HEK293T (cell line): ENCODE data around the gene SHF.

Experiments
- BHLHE40 ChIP-seq: fragments of 450-650 bp; IDR thresholded peaks from 2 replicates; pipeline ENCODE4 v1.6.1; 2016; ENCODE audit warnings: mild to moderate bottlenecking, moderate library complexity, borderline replicate concordance
- ELF4 ChIP-seq: fragments of 450-650 bp; IDR thresholded peaks from 2 replicates; pipeline ENCODE4 v1.6.1; 2017; ENCODE audit warnings: antibody characterized with exemption
- FOXA1 ChIP-seq: fragments of 450-650 bp; IDR thresholded peaks from 2 replicates; pipeline ENCODE4 v1.6.1; 2016; ENCODE audit warnings: mild to moderate bottlenecking
- FOXK2 ChIP-seq: fragments of 450-650 bp; IDR thresholded peaks from 2 replicates; pipeline ENCODE4 v1.6.1; 2016; ENCODE audit warnings: mild to moderate bottlenecking
- FOXM1 ChIP-seq: fragments of 450-650 bp; IDR thresholded peaks from 2 replicates; pipeline ENCODE4 v1.6.1; 2017; ENCODE audit warnings: mild to moderate bottlenecking, borderline replicate concordance
- HDGF ChIP-seq: fragments of 450-650 bp; IDR thresholded peaks from 2 replicates; pipeline ENCODE4 v1.6.1; 2017; ENCODE audit warnings: antibody characterized with exemption, borderline replicate concordance
- LEF1 ChIP-seq: fragments of 450-650 bp; IDR thresholded peaks from 2 replicates; pipeline ENCODE4 v1.6.1; 2017; ENCODE audit warnings: mild to moderate bottlenecking, borderline replicate concordance
- PKNOX1 ChIP-seq: fragments of 450-650 bp; IDR thresholded peaks from 2 replicates; pipeline ENCODE4 v1.6.1; 2016
- SP1 ChIP-seq: fragments of 450-650 bp; IDR thresholded peaks from 2 replicates; pipeline ENCODE4 v1.6.1; 2017
- SUZ12 ChIP-seq: fragments of 450-650 bp; IDR thresholded peaks from 2 replicates; pipeline ENCODE4 v1.6.1; 2016; ENCODE audit warnings: mild to moderate bottlenecking
- TARDBP ChIP-seq: fragments of 450-650 bp; IDR thresholded peaks from 2 replicates; pipeline ENCODE4 v1.6.1; 2016

GRCh38 chr15:45155739-45156138 lies 32.0 kb downstream of the SHF start:
- TF ChIP-seq FOXA1 = no peak
- no peak for TF ChIP-seq SUZ12
- no peak for TF ChIP-seq ELF4
- TF ChIP-seq HDGF = no peak
- TF ChIP-seq LEF1 = no peak
- TF ChIP-seq FOXM1 = no peak
- TF ChIP-seq BHLHE40 = no peak
- no peak for TF ChIP-seq PKNOX1
- no peak for TF ChIP-seq TARDBP
- no peak for TF ChIP-seq SP1
- TF ChIP-seq FOXK2 = no peak
